GM18867 (cell line): Measurements from ENCODE around the gene SLCO3A1.

ENCODE experiments used
- ATAC-seq: cut with Tn5 transposase; IDR thresholded peaks from one replicate; pipeline ENCODE4 v1.9.1; 2021; ENCODE audit warnings: mild to moderate bottlenecking, moderate library complexity; ENCODE audit not compliant: unreplicated experiment

Gene SLCO3A1

DNA sequence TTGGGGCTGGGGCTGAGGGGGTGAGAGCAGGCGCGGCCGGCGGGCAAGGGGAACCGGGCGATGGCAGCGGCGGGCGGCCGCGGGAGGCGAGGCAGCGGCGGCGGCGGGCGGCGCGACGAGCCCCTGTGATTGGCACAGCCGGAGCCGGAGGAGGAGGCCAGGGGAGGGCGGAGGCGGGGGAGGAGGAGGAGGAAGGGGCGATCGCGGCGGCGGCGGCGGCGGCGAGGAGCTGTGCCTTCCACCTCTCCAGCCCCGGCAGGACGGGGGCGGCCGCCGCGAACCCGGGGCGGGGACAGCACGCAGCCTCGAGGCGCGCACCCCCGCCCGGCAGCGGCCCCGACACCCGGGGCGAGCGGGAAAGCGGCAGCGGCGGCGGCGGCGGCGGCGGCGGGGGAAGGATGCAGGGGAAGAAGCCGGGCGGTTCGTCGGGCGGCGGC lies at the start of gene SLCO3A1:
Gene SLCO3A1, plus strand, starts transcription at position 198 of the 437 bp plus-strand sequence.
- ATAC-seq, result peak; percentile 20

DNA sequence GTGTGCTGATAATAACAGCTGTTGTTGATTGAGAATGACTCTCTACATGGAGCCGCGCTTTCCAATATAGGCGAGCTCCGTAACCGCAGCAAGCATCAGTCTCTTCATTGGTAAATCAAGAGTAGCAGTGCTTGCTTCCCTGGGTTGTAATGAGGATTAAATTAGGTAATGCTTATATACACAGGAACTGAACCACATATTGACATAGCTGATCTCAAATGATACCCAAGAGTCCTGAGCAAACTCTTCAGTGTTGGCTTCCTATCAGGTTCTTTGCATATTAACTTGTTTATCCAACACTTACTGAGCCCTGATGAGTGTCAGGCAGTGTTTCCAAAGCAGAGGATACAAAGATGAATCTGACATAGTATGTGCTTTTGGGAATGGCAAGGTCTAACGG lies 46.4 kb upstream of the SLCO3A1 start:
- ATAC-seq, result no peak

DNA sequence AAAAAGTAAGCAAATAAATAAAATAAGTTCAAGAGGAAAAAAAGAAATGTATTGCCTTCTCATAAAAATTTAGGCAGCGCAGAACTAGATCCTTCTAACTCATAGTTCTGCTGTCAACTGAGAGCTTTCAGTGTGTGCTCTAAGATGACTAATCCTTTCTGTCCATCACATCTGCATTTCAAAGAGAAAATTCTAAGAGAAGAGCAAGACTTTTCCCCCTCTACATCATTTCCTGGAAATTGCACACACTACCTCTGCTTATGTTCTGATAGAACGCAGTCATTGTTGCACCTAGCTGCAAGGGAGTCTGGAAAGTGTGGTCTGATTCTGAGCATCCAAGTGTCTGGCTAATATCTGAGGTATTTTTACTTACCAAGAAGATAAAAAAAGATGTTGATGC lies 39.6 kb upstream of the SLCO3A1 start:
- ATAC-seq, result no peak

DNA sequence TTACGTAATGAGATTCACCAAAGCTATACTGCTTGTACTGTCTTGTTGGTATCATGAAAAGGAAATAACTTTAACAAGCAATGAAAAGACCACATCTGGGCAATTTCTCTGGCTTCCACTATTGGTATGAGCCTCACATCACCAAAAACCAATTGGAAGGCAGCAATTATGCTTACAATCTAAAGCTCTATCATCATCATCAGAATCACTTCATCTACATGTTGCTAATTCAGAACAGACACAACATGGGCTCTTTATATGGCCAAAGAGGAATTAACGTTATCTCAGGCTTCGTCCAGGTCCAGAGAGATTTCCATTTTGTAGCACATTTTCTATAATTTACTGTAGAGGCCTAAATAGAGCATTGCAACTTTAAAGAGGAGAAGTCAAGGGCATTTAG lies 36.6 kb upstream of the SLCO3A1 start:
- ATAC-seq, result no peak

DNA sequence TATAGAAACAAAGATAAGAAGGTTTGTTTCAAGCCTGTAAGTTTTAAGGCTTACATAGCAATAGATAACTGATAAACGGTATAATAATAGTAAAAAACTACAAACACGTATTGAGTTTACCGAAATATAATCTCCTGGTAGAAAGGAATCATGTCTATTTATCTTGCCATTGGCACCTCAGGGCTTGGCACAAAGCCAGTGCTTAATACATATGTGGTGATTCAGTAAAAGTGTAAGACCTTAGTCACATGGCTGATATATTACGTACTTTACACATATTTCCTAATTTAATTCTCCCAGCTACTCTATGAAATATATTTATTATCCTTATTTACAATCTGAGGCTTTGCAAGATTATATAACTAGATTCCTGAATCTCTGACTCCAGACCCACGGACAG lies 32.0 kb upstream of the SLCO3A1 start:
- ATAC-seq, result no peak

DNA sequence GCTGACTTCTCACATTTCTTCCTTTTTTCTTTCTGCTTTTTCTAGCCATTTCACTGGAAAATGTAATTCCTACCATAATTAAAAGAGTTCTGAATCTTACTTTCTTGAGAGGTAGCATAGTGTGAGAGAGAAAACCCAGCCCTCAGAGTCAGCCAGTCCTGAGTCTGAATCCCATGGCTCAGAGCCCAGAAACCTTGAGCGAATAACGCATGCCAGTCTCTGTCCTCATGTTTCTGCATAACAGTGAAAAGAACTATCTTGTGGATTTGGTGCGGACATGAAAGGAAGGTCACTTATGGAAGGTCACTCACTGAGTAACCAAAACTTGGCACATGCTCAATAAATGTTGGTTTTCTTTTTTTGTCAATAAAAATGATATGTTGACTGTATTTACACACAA lies 29.3 kb upstream of the SLCO3A1 start:
- ATAC-seq, result no peak

DNA sequence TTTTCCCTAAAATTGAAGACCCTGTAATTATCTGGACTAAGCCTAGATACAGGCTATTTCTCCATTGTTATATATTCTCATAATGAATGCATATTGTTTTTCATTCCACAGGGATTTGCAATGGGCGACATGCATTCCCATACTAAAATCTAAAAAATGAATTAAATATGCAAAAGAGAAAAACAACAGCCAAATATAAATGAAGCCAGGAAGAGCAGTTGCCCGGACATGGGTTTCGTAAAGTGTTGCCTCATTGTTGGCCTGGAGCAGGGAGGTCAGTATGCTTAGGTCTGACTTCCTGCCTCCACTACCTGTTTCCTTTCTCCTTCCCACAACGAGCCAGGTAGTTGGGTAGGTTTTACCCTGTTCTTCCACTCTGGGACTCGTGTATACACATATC lies 27.1 kb upstream of the SLCO3A1 start:
- ATAC-seq, result no peak

DNA sequence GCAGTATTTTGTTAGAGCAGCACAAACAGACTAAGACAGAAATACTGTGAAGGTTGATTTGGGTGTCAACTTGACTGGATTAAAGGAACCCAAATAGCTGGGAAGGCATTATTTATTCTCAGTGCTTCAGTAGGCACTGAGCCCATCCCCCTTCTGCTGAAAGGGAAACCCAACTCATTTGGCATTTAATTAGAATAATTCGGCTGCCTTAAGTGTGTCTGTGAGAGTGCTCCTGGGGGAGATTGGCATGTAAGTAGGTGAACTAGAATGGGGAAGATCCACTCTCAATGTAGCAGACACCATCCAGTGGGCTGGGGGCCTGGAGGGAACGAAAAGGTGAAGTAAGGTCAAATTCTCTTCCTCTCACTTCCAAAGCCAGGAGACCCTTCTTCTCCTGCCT lies 20.5 kb upstream of the SLCO3A1 start:
- ATAC-seq, result no peak

DNA sequence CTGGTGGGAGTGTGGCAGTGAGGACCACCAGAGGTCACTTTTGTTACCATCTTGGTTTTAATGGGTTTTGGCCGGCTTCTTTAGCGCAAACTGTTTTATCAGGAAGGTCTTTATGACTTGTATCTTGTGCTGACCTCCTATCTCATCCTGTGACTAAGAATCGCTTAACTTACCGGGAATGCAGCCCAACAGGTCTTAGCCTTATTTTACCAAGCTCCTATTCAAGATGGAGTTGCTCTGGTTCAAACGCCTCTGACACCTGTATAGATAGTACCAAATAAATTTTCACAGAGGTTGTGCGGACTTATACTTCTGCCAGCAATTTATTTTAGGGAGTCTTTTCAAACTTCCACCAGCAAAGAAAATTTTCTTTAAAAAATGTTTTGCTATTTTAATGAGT lies 13.6 kb upstream of the SLCO3A1 start:
- no peak for ATAC-seq

DNA sequence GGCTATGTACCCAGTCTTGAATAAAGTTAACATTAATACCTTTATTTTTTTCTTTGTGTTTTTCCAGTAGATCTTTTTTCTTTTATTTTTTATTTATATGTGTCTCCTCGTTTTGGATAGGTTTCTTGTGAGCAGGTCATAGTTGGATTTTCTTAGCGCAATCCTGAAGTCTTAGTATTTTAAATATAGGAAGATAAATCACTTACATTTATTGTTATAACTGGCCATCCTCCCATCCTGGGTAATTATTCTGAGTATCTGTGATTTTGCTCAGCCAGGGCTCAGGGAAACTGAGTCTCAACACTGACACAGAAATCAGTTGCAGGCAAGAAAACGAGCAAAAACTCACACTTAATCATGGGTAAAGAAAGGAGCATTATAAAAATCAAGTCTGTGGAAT lies 11.6 kb upstream of the SLCO3A1 start:
- no peak for ATAC-seq

DNA sequence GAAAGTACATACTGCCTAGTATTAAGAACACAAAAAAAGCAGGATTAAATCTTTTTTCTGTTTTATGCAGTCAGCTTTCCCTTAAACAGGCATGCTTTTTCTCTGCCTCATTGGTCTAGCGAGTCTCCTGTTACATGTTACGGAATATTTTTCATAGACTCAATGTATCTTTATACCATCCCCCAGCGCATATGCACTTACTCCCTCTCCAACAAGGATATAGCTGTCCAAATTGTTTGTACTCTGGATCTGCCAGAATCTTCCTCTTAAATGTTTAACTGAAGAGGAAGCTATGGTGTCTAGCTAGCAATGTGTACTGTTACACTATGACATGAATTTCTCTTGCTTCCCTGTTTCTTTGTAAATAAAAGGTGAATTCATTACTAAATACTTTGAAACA lies 9.2 kb upstream of the SLCO3A1 start:
- ATAC-seq, result no peak

DNA sequence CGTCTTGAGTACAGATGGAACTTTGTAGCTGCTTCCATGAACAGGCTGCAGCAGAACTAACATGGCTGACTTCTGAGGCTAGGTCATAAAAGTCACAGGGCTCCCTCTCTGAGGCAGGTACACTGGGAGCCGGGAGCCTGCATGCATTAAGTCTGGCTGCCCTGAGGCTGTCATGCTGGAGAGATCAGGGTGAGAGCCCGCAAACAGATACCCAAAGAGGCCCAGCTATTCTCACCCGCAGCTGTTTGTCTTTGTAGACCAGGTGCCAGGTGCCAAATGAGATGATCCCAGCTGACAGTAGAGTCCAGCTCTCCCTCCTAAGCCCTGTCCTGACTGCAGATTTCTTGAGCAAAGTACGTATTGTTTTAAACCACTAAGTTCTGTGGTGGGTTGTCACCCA lies 8.6 kb upstream of the SLCO3A1 start:
- ATAC-seq, result no peak

DNA sequence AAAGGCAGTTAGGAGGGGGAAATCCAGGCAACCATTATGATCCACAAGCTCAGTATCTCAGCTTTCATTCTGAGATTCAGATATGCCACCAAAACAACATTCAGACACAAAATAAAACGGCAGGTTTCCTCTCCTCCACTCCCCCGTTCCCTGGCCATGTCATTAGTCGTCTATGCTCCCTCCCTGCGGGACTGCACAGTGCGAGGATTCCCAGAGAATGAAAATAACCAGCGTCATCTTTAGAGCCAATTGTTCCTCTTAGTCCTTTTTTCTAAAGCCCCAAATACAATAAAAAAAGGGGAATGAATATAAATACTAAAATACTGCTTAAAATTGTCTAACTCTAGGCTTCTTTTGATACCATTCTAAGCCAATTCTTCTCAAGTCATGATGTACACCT lies 7.8 kb upstream of the SLCO3A1 start:
- ATAC-seq, result no peak

DNA sequence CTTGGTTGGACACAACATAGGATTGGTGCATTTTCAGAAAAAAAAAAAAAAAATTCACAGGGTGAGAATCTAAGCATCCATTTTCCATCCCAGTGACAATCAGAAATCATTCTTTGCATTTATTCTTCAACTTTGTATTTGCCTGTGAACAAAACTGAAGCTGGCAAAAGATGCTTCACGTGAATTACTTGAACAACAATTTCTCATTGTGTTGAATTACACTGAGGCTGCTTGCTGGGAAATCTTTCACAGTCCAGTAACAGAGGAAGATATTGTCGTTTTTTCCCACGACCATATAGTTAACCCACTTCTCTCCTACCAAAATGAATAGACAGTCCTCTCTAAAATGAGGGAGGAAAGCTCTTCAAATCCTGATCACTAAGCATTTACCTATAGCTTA lies 4.3 kb upstream of the SLCO3A1 start:
- ATAC-seq, result no peak

DNA sequence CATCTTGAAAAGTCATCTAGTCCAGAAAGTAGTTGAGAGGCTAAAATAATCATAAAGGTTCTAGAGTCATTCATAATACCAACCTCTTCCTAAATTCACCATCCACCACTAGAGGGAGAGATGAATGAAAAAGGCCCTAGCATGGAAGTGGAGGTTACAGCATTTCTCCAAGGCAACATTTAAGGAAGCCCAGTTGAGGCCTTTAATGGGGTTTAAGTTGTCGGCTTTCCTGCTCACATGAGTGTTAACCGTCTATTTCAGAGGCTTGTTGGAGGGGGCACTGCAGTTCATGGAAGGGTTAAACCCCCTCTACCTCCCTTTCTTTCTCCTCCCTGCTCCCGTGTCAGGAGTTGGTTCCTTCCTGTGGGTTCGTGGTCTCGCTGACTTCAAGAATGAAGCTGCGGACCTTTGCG lies 3.8 kb upstream of the SLCO3A1 start:
- ATAC-seq, result no peak

DNA sequence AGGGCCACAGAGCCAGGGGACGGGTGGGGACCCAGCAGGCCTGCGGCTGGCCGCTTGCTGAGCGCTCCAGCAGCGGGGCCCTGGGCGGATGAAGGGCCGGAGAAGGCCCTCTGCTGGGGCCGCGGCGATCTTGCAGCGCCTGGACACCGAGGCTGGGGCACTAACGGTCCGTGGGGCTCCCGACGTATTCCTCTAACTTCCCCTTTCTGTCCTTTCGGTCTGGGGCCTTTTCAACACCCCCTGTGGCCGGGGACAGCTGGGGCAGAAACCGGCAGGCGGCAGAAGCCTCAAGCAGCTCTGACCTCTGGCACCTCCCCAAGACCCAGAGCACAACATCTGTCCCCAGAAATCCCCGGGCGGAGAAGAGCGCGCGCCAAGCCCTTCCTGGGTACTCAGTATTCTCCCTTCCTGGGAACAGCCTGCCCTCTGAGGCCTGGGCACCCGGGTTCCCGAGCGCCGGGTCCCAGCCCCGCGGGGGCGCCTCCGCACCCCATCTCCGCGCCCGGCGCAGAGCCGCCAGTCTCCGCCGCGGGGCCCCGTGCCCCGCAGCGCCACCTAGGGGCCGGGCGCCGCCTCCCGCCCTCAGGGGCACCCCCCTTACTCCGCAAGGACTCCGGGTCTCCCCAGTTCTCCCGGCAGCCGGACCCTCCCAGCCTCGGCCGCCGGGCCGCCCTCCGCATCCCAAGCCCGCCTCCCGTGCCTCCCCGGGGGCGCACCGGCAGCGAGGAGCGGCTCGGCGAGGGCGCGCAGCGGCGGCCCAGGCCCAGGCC lies 582 bp upstream of the SLCO3A1 start:
- peak; percentile 41 for ATAC-seq

DNA sequence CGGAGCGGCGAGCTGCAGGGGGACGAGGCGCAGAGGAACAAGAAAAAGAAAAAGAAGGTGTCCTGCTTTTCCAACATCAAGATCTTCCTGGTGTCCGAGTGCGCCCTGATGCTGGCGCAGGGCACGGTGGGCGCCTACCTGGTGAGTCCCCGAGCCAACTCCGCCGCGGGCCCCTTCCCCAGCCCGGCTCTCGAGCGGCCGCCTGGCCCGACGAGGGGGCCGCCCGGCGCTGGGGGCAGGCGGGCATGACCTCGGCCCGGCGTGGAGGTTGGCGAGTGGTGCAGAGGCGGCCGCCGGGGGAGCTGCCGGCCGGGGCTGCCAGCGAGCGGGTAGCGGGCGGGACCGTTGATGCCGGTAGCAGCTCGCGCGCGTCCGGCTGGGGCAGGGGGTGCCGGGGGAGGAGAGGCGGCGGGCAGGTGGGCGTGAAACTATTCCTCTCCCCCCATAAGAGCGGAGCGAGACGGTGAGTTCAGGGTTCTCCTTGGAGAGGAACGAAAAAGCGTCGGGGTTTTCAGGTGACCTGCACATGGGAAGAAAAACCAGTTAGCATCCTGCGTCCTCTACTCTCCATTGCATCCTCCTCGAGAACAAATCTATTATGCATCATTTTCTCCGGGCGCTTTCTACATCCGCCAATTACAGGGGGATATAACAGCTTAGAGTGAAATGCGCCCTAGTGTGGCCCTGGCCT lies 585 bp downstream of the SLCO3A1 start:
- no peak for ATAC-seq

DNA sequence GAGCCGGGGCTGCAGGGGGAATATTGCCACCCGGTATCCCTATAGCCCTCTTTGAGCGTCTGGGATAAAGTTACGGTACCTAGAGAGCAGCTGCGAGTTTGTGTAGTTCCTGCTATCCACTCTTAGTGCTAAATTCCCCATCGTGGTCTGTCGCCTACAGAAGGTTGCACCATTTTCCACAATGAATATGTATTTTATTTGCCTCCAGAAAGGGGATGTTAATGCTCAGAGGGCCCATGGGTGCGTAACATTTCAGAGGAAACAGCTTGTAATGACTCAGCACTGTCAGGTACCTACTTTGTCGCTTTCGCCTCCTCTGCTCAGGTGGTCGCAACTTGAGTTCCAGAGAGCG lies 1.1 kb downstream of the SLCO3A1 start:
- no peak for ATAC-seq

DNA sequence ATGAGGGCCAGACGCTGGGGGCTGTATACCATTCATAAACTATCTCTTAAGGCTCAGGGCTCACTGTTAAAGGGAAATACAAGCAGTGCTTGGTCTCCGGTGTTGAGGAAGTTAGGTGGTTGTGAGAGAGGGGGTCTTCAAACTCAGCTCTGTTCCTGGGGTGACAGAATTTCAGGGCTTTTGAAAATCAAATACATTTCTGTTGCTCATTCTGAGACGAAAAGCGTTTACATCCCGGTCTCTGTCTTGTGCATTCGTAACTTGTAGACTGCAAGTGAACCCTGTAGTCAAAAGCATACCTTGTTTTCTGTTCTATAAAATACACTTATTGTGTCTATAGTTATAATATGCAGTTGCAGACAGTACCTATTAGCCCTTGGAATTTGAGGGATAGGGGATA lies 1.7 kb downstream of the SLCO3A1 start:
- no peak for ATAC-seq

DNA sequence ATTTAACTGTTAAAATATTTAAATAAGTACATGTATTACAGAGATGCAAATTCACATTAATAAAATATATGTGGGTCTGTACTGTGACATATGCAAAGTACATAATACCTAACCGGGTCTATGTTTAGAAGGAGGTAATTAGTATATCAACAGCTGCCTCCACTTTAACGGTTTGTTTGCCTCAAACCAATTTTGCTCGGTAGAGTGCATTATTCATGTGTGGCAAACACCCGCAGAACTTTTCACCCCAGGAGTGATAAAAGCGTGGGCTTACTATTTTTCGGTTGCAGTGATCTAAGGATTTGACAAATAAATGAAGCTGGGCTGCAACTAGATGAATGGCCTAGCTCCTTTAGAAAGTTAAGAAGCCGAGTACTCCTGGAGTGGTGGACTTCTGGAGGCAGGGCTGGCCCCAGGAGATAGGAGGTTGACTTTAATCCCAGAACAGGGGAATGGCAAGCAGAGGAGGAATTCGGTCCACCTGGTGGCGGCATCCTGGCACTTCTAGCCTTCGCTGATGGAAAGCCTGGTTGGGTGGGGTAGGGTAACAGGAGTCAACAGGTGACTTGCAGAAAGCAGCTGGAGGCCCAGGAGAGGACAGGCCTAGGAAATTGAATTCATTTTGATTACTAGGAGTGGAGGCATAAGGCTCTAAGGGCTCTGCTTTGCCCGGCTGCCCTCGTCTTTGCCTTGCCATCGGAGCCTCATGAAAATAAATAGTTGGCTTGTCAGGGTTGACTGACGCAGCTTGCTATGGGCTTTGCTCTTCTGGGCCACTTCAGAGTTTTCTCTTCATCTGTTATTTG lies 2.4 kb downstream of the SLCO3A1 start:
- peak; percentile 35 for ATAC-seq

DNA sequence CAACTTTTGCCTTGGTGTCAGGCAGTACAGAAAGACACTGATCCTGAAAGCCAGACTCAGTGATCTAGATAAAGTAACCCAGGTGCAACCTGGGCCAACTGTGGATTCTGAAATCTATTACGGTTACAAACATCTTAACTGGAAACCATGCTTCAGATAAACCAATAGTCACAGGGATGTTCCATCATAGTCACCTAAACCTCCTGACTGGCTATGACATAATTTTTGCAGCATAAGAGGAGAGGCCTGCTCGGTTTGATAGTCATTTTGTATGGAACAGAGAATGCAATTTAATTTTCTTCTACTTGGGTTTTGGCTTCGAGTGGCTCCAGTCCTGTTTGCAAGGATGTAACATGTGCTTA lies 3.7 kb downstream of the SLCO3A1 start:
- ATAC-seq, result no peak

DNA sequence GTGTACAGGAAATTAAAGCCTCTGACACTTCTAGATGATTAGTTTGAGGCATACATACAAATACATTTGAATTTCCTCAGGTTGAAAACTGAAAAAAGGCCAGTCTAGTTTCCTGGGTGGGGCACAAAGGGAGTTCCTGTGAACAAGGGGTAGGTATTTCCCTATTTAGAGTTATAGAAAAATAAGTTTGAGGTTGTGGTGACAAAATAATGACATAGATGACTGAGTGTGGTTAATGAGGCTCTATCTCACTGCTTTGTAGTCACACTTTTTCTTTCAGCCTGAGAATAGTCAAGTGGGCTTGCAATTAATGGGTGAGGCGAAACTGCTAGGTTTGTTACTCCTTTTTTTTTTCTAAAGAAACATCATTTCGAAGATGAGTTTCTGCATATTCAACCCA lies 4.3 kb downstream of the SLCO3A1 start:
- ATAC-seq, result peak; percentile 68
